ENCODE results near the gene LCN2.
"Not testable (repeated sequence)": the region's sequence is repeated elsewhere in the genome, so short reads cannot be mapped to it uniquely, and the experiment has no call there.

Gene LCN2

GRCh38 chr9:128128836-128129590, 20.2 kb upstream of the LCN2 start:
- DNase-seq, result no peak

- DNase-seq, result not testable (repeated sequence)
These were observed 19.2 kb upstream of the LCN2 start for GRCh38 chr9:128129976-128130590.

- DNase-seq, result not testable (repeated sequence)
These were observed 18.6 kb upstream of the LCN2 start for GRCh38 chr9:128130651-128131050.

GRCh38 chr9:128131346-128131745, 17.9 kb upstream of the LCN2 start:
- DNase-seq, result not testable (repeated sequence)

- DNase-seq, result not testable (repeated sequence)
These were observed 17.1 kb upstream of the LCN2 start for GRCh38 chr9:128132139-128132538.

GRCh38 chr9:128135561-128135960, 13.7 kb upstream of the LCN2 start:
- DNase-seq, result not testable (repeated sequence)

- DNase-seq, result no peak
These were observed 12.1 kb upstream of the LCN2 start for GRCh38 chr9:128136816-128137793.

- DNase-seq, result no peak
These were observed 11.3 kb upstream of the LCN2 start for GRCh38 chr9:128138001-128138400.

- no peak for DNase-seq
These were observed 9.6 kb upstream of the LCN2 start for GRCh38 chr9:128139621-128140020.

- peak; percentile 32 for DNase-seq
These were observed 7.6 kb upstream of the LCN2 start for GRCh38 chr9:128141604-128142003.

- no peak for DNase-seq
These were observed 7.2 kb upstream of the LCN2 start for GRCh38 chr9:128142061-128142460.

GRCh38 chr9:128142596-128142995, 6.7 kb upstream of the LCN2 start:
- no peak for DNase-seq

GRCh38 chr9:128143525-128144238, 5.6 kb upstream of the LCN2 start:
- peak; percentile 46 for DNase-seq

- peak; percentile 44 for DNase-seq
These were observed 4.7 kb upstream of the LCN2 start for GRCh38 chr9:128144239-128145181.

GRCh38 chr9:128145536-128145935, 3.7 kb upstream of the LCN2 start:
- peak; percentile 81 for DNase-seq

GRCh38 chr9:128145951-128146351, 3.3 kb upstream of the LCN2 start:
- DNase-seq, result no peak

GRCh38 chr9:128146591-128147120, 2.6 kb upstream of the LCN2 start:
- peak; percentile 50 for DNase-seq

- DNase-seq, result no peak
These were observed 698 bp upstream of the LCN2 start for GRCh38 chr9:128148509-128149000.

GRCh38 chr9:128149951-128150593, 819 bp downstream of the LCN2 start:
- peak; percentile 43 for DNase-seq

- DNase-seq, result peak; percentile 75
These were observed 1.5 kb downstream of the LCN2 start for GRCh38 chr9:128150594-128151308.
